SKM-1 (cell line): ENCODE measurements around the gene ADARB2.
"Not testable (repeated sequence)": the region's sequence is repeated elsewhere in the genome, so short reads cannot be mapped to it uniquely, and the experiment has no call there.

Experiments used
- DNase-seq: peaks from one replicate; lab custom pipeline; 2025; ENCODE audit not compliant: unreplicated experiment; lab: John Stamatoyannopoulos, UW

The ADARB2 gene

GRCh38 chr10:1737222-1738061, at the start of gene ADARB2:
Gene ADARB2, minus strand, starts transcription at chr10:1737525.
- no peak for DNase-seq

DNA sequence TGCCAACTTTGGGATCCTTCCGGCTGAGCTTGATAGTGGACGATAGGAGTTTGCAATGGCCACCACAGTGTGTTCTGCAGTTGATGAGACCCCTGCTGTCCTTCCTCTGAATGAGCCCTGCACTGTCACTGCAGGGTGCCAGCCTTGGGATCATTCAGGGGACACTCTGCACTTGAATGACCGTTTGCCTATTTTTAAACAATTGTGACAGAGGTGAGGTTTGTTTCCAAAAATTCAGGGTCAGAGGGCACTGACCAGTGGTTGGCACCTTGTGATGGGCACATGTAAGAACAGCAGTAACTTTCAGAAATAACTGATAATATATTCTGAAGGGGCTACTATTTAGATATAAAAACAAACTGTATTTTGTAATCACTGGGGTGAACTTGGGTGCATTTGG, 48.5 kb upstream of the ADARB2 start:
- DNase-seq: no peak

- no peak for DNase-seq
Measured at GRCh38 chr10:1782841-1783240, 45.5 kb upstream of the ADARB2 start.

DNA sequence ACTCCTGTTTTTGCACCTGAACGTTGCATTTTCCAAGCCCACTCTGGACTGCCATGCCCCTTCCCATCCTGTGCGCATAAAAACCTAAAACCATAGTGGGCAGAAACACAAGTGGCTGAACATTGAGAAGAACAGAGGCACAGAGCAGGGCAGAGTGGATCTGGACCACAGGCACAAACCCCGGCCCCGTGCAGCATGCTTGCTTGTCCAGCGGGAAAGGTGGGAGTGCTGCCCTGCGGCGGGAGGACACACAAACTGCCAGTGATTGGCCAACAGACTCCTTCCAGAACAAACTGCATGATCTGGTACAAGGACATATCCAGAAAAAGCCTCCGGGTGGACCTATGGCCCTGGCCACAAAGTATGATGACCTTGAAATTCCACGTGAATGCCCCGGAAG, 42.5 kb upstream of the ADARB2 start:
- DNase-seq: no peak

DNA sequence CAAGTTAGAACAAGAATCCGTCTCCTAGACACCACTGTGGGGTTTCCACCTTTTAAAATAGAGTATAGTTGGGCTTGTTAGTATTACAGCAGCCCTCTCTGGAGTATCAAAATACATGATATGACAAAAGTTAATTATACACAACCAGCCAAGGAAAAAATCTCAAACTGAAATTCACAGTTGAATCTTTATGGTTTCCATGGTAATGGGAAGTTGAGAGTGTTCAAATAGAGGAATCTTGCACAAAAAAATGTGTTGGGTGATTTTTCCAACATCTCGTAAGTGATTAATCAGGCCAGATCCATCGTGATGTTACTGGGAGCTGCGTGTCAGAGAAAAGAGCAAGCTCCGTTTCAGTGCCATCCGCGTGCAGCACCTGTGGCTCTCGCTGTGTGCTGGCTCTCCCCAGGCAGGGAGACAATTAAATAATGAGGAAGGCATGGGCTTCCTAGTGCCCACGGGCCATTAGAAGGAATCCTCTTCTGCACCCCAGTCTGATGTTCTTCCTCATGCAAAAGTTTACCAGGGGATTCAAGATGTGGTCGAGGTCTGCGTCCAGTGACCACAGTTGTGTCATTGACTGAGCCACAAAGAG, 41.1 kb upstream of the ADARB2 start:
- no peak for DNase-seq

- DNase-seq: no peak
Measured at GRCh38 chr10:1776127-1776662, 38.9 kb upstream of the ADARB2 start.

DNA sequence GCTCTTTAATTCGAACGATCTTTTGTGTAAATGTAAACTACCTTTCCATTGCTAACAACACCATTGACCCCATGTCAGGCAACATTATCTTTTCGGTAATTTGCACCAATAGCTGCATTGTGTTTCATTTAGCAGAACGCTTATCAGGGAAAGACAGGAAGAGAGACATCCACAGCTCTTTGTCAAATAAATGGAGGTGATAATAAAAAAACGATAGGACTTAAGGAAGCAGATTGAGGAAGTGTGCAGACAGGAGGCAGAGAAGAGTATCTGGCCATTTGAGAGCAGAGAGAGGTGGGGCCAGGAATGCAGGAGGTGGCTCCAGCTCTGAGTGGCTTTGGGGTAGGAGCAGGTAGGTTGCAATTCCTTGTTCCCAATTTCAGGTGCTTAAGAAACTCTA, 37.5 kb upstream of the ADARB2 start:
- no peak for DNase-seq

- DNase-seq: not testable (repeated sequence)
Measured at GRCh38 chr10:1773204-1773603, 35.9 kb upstream of the ADARB2 start.

GRCh38 chr10:1766049-1766448, 28.7 kb upstream of the ADARB2 start:
- no peak for DNase-seq

- DNase-seq: no peak
Measured at GRCh38 chr10:1762076-1762475, 24.8 kb upstream of the ADARB2 start.

GRCh38 chr10:1754506-1755153, 17.3 kb upstream of the ADARB2 start:
- DNase-seq: no peak

GRCh38 chr10:1752153-1752552, 14.8 kb upstream of the ADARB2 start:
- no peak for DNase-seq

- no peak for DNase-seq
Measured at GRCh38 chr10:1747590-1748157, 10.3 kb upstream of the ADARB2 start.

DNA sequence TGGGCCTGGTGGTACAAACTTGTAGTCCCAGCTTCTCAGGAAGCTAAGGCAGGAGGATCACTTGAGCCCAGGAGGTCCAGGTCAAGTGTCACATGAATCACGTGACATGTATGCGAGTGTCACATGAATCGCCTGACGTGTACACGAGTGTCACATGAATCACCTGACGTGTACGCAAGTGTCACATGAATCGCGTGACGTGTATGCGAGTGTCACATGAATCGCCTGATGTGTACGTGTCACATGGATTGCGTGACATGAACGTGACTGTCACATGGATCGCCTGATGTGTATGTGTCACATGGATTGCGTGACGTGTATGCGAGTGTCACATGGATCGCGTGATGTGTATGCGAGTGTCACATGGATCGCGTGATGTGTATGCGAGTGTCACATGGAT, 9.5 kb upstream of the ADARB2 start:
- DNase-seq: no peak

DNA sequence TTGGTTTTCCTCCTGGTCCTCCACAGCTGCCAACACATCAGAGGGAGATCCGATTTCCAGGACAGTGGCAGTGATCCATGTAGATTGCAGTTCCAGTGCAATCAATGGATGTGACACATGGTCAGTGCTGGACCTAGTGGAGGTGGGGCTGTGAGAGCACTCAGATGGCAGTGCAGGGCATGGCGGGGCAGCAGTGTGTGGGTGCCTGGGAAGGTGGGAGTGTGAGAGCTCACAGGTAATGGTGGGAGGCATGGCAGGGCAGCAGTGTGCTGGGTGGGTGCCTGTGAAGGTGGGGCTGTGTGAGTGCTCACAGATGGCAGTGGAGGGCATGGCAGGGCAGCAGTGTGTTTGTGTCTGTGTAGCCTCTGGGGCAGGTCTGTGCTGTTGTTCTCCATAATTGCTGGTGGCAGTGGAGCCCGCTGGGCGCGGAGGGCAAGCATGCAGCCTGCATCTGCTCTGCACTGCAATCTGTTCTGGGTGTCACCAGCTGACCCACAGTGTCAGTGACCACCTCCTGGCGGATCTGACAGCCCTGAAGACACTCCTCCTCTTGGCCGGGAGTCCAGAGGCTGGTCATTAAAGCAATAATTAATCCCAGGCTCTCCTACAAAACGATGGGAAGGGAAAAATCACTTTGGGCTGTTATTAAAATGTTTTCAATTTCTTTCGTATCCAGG, 8.6 kb upstream of the ADARB2 start:
- DNase-seq: no peak

- no peak for DNase-seq
Measured at GRCh38 chr10:1744524-1744923, 7.2 kb upstream of the ADARB2 start.

DNA sequence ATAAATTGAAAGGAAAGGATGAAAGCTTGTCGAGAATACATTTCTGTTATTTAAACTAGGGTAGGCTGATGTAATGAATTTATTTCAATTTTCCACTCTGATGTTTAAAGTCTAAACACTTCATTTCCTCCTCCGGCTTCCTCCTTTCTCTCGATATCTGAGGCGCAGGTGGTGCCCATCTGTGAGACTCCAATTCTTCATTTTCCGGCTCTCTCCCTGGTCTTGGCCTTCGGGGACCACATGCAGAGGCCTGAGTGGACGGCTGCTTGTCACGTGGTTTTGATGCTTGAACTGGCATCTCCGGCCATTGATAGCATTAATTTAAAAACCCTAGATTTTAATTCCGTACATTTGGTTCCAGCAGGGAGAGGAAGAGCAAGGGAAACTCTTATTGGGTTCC, 5.8 kb upstream of the ADARB2 start:
- DNase-seq: no peak

GRCh38 chr10:1741450-1741849, 4.1 kb upstream of the ADARB2 start:
- no peak for DNase-seq

GRCh38 chr10:1739751-1740150, 2.4 kb upstream of the ADARB2 start:
- no peak for DNase-seq

DNA sequence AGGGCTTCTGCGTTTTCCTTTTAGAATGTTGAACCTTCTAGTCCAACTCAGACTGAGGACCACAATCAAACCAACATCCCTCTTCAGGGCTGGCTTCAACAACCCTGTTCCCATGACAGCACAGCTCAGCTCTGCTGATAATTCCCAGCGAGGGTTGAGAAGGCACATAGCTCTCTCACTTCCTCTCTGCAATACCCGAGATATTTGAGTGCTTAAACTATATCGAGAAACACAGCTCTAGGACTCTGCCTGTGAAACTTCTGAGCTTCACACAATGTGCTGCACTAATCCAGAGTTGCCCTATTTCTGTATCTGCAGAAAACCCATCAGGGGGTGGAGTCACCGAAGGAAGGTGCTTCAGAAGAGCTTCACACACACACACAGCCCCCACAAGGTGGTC, 1.6 kb upstream of the ADARB2 start:
- no peak for DNase-seq

DNA sequence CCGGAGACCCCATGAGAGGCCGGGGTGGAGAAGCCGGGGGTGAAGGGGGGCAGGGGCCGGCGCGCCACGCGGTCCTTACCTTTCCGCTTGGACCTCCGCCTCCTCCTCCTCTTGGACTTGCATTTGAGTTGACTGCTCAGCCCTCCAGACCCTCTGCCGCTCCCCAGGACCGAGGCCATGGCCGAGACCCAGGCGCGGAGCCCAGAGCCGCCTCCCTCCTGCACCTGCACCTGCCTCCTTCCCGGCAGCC, 428 bp downstream of the ADARB2 start:
- no peak for DNase-seq
